K562 (cell line): ENCODE measurements around the gene TRIP6. TPM values are rescaled to one million over a fixed set of nuclear protein-coding genes. Genes with fewer than 3 reads are reported as not detected.

Experiments used
- microRNA-seq: library from miRNA; unstranded; fragments of <30 nt; microRNA quantifications from one replicate; pipeline ENCODE4, GENCODE V29; 2018; ENCODE audit warnings: borderline microRNAs expressed
- polyA plus RNA-seq, 8 experiments: library from polyadenylated mRNA; depleted of rRNA in 4 of 8; stranded (reverse) in 5 of 8; unstranded in 3 of 8; fragments of >200 nt; fragmentation: Nextera tagmentation in 2 of 8; fragmentation: Illumina TruSeq in 1 of 8; extraction: Ambion mirVana in 2 of 8; extraction: Trizol in 1 of 8; gene quantifications; 2 replicates each; pipeline versions ENCODE4 v1.2.1 to v1.2.3, GENCODE V29; 2011 to 2014; ENCODE audit warnings: inconsistent platforms in 1 of 8, missing spikeins in 1 of 8
- small RNA-seq: library from RNA; depleted of rRNA; stranded (forward); fragments of <200 nt; gene quantifications from one replicate; pipeline ENCODE3, GENCODE V24; 2014
- total RNA-seq, 7 experiments: library from RNA; depleted of rRNA in 6 of 7; stranded (reverse); fragments of >200 nt in 6 of 7; fragmentation: Illumina TruSeq in 2 of 7; extraction: Trizol in 2 of 7; gene quantifications; 2 replicates each; pipeline versions ENCODE4 v1.2.1 to v1.2.3, GENCODE V29; 2011 to 2021; ENCODE audit warnings: low replicate concordance in 1 of 7

Gene TRIP6
- total and polyA plus RNA-seq, 9 of the 15 experiments (the other 6 are each of a cell fraction or from before 2014, with no cell fraction given): 5.9 to 141 (median 54.0) TPM

Small RNA genes lying within 50 kb of the gene (microRNA-seq; reads per million reads assigned to microRNA genes)
- gene MIR6875: not detected

Small RNA genes lying within 50 kb of the gene (small RNA-seq; reads per million reads assigned to genes)
- gene RN7SL549P (not detected), gene RN7SL750P (not detected)

Other genes starting within 250 kb of the TRIP6 start
Only the 7 nearest of the 16 such genes appear.
- 65.2 and 85.5 TPM in 2 replicates for gene EPHB4, start 39.9 kb upstream of the TRIP6 start, total RNA-seq (2014; rRNA removed)
- 26.4 and 34.2 TPM in 2 replicates for gene EPHB4, start 39.9 kb upstream of the TRIP6 start, total RNA-seq (2014; rRNA removed; fragmentation: Illumina TruSeq; extraction: Trizol)
- gene EPHB4, start 39.9 kb upstream of the TRIP6 start, total RNA-seq (2015; rRNA removed; fragmentation: Illumina TruSeq; extraction: Trizol): 44.9 and 45.9 TPM in 2 replicates
- gene EPHB4, start 39.9 kb upstream of the TRIP6 start, total RNA-seq (2021): 81.5 and 82.1 TPM in 2 replicates
- 37.7 and 37.9 TPM in 2 replicates for gene EPHB4, start 39.9 kb upstream of the TRIP6 start, polyA plus RNA-seq (2011; rRNA removed)
- 36.4 and 55.3 TPM in 2 replicates for gene EPHB4, start 39.9 kb upstream of the TRIP6 start, polyA plus RNA-seq (2014; fragmentation: Illumina TruSeq; extraction: Trizol)
- gene EPHB4, start 39.9 kb upstream of the TRIP6 start, polyA plus RNA-seq (2014; fragmentation: Nextera tagmentation; extraction: Ambion mirVana): 1 to 10 TPM; 1.2 to 1.5 TPM
- gene EPHB4, start 39.9 kb upstream of the TRIP6 start, polyA plus RNA-seq (2014; rRNA removed): 47.0 and 50.6 TPM in 2 replicates
- gene SLC12A9, start 14.7 kb upstream of the TRIP6 start, total RNA-seq (2014; rRNA removed): 10.7 and 13.8 TPM in 2 replicates
- 3.3 and 6.1 TPM in 2 replicates for gene SLC12A9, start 14.7 kb upstream of the TRIP6 start, total RNA-seq (2014; rRNA removed; fragmentation: Illumina TruSeq; extraction: Trizol)
- gene SLC12A9, start 14.7 kb upstream of the TRIP6 start, total RNA-seq (2015; rRNA removed; fragmentation: Illumina TruSeq; extraction: Trizol): 7.9 and 10.7 TPM in 2 replicates
- 18.7 and 20.2 TPM in 2 replicates for gene SLC12A9, start 14.7 kb upstream of the TRIP6 start, total RNA-seq (2021)
- gene SLC12A9, start 14.7 kb upstream of the TRIP6 start, polyA plus RNA-seq (2011; rRNA removed): 8.4 and 10.6 TPM in 2 replicates
- 11.7 and 13.7 TPM in 2 replicates for gene SLC12A9, start 14.7 kb upstream of the TRIP6 start, polyA plus RNA-seq (2014; fragmentation: Illumina TruSeq; extraction: Trizol)
- gene SLC12A9, start 14.7 kb upstream of the TRIP6 start, polyA plus RNA-seq (2014; fragmentation: Nextera tagmentation; extraction: Ambion mirVana): under 1 TPM; 0.06 to 0.17 TPM
- gene SLC12A9, start 14.7 kb upstream of the TRIP6 start, polyA plus RNA-seq (2014; rRNA removed): 14.6 and 15.6 TPM in 2 replicates
- gene SRRT, start 7.7 kb downstream of the TRIP6 start, total RNA-seq (2014; rRNA removed): 155 and 156 TPM in 2 replicates
- 51.8 and 71.6 TPM in 2 replicates for gene SRRT, start 7.7 kb downstream of the TRIP6 start, total RNA-seq (2014; rRNA removed; fragmentation: Illumina TruSeq; extraction: Trizol)
- gene SRRT, start 7.7 kb downstream of the TRIP6 start, total RNA-seq (2015; rRNA removed; fragmentation: Illumina TruSeq; extraction: Trizol): 80.6 and 84.4 TPM in 2 replicates
- gene SRRT, start 7.7 kb downstream of the TRIP6 start, total RNA-seq (2021): 238 and 263 TPM in 2 replicates
- 36.5 and 68.2 TPM in 2 replicates for gene SRRT, start 7.7 kb downstream of the TRIP6 start, polyA plus RNA-seq (2011; rRNA removed)
- gene SRRT, start 7.7 kb downstream of the TRIP6 start, polyA plus RNA-seq (2014; fragmentation: Illumina TruSeq; extraction: Trizol): 143 and 145 TPM in 2 replicates
- gene SRRT, start 7.7 kb downstream of the TRIP6 start, polyA plus RNA-seq (2014; fragmentation: Nextera tagmentation; extraction: Ambion mirVana): 10 to 100 TPM; 10.3 to 16.7 TPM
- gene SRRT, start 7.7 kb downstream of the TRIP6 start, polyA plus RNA-seq (2014; rRNA removed): 140 and 171 TPM in 2 replicates
- gene UFSP1, start 22.3 kb downstream of the TRIP6 start, total RNA-seq (2014; rRNA removed): 18.8 and 20.9 TPM in 2 replicates
- gene UFSP1, start 22.3 kb downstream of the TRIP6 start, total RNA-seq (2014; rRNA removed; fragmentation: Illumina TruSeq; extraction: Trizol): 1.4 and 2.1 TPM in 2 replicates
- 3.5 and 3.7 TPM in 2 replicates for gene UFSP1, start 22.3 kb downstream of the TRIP6 start, total RNA-seq (2015; rRNA removed; fragmentation: Illumina TruSeq; extraction: Trizol)
- 7.8 and 8.5 TPM in 2 replicates for gene UFSP1, start 22.3 kb downstream of the TRIP6 start, total RNA-seq (2021)
- gene UFSP1, start 22.3 kb downstream of the TRIP6 start, polyA plus RNA-seq (2011; rRNA removed): 1.7 and 2.3 TPM in 2 replicates
- gene UFSP1, start 22.3 kb downstream of the TRIP6 start, polyA plus RNA-seq (2014; fragmentation: Illumina TruSeq; extraction: Trizol): 1.3 and 2.0 TPM in 2 replicates
- under 1 TPM; 0.50 to 0.53 TPM for gene UFSP1, start 22.3 kb downstream of the TRIP6 start, polyA plus RNA-seq (2014; fragmentation: Nextera tagmentation; extraction: Ambion mirVana)
- 13.5 and 14.3 TPM in 2 replicates for gene UFSP1, start 22.3 kb downstream of the TRIP6 start, polyA plus RNA-seq (2014; rRNA removed)
- gene ACHE, start 28.5 kb downstream of the TRIP6 start, total RNA-seq (2014; rRNA removed): 2.7 and 4.0 TPM in 2 replicates
- gene ACHE, start 28.5 kb downstream of the TRIP6 start, total RNA-seq (2014; rRNA removed; fragmentation: Illumina TruSeq; extraction: Trizol): 0.54 and 0.84 TPM in 2 replicates
- gene ACHE, start 28.5 kb downstream of the TRIP6 start, total RNA-seq (2015; rRNA removed; fragmentation: Illumina TruSeq; extraction: Trizol): 0.51 and 0.87 TPM in 2 replicates
- 7.5 and 8.8 TPM in 2 replicates for gene ACHE, start 28.5 kb downstream of the TRIP6 start, total RNA-seq (2021)
- 2.5 and 2.8 TPM in 2 replicates for gene ACHE, start 28.5 kb downstream of the TRIP6 start, polyA plus RNA-seq (2011; rRNA removed)
- 1.9 and 4.2 TPM in 2 replicates for gene ACHE, start 28.5 kb downstream of the TRIP6 start, polyA plus RNA-seq (2014; fragmentation: Illumina TruSeq; extraction: Trizol)
- under 1 TPM; 0.04 to 0.06 TPM for gene ACHE, start 28.5 kb downstream of the TRIP6 start, polyA plus RNA-seq (2014; fragmentation: Nextera tagmentation; extraction: Ambion mirVana)
- 8.0 and 9.3 TPM in 2 replicates for gene ACHE, start 28.5 kb downstream of the TRIP6 start, polyA plus RNA-seq (2014; rRNA removed)
- 0.09 and 0.33 TPM in 2 replicates for gene MUC3A, start 82.1 kb downstream of the TRIP6 start, total RNA-seq (2014; rRNA removed)
- 0.13 and 0.15 TPM in 2 replicates for gene MUC3A, start 82.1 kb downstream of the TRIP6 start, total RNA-seq (2014; rRNA removed; fragmentation: Illumina TruSeq; extraction: Trizol)
- not detected in 2 replicates for gene MUC3A, start 82.1 kb downstream of the TRIP6 start, total RNA-seq (2015; rRNA removed; fragmentation: Illumina TruSeq; extraction: Trizol)
- 1.6 and 2.6 TPM in 2 replicates for gene MUC3A, start 82.1 kb downstream of the TRIP6 start, total RNA-seq (2021)
- gene MUC3A, start 82.1 kb downstream of the TRIP6 start, polyA plus RNA-seq (2011; rRNA removed): 0.25 and 0.35 TPM in 2 replicates
- 1.7 and 2.2 TPM in 2 replicates for gene MUC3A, start 82.1 kb downstream of the TRIP6 start, polyA plus RNA-seq (2014; fragmentation: Illumina TruSeq; extraction: Trizol)
- under 1 TPM; 0.06 to 0.08 TPM for gene MUC3A, start 82.1 kb downstream of the TRIP6 start, polyA plus RNA-seq (2014; fragmentation: Nextera tagmentation; extraction: Ambion mirVana)
- 0.25 and 0.53 TPM in 2 replicates for gene MUC3A, start 82.1 kb downstream of the TRIP6 start, polyA plus RNA-seq (2014; rRNA removed)
- 0.33 and 1.2 TPM in 2 replicates for gene MUC12, start 102.2 kb downstream of the TRIP6 start, total RNA-seq (2014; rRNA removed)
- 0.29 TPM in 1 of 2 replicates, not detected in the other for gene MUC12, start 102.2 kb downstream of the TRIP6 start, total RNA-seq (2014; rRNA removed; fragmentation: Illumina TruSeq; extraction: Trizol)
- gene MUC12, start 102.2 kb downstream of the TRIP6 start, total RNA-seq (2015; rRNA removed; fragmentation: Illumina TruSeq; extraction: Trizol): not detected in 2 replicates
- gene MUC12, start 102.2 kb downstream of the TRIP6 start, total RNA-seq (2021): 0.40 and 1.1 TPM in 2 replicates
- 0.43 and 1.1 TPM in 2 replicates for gene MUC12, start 102.2 kb downstream of the TRIP6 start, polyA plus RNA-seq (2011; rRNA removed)
- gene MUC12, start 102.2 kb downstream of the TRIP6 start, polyA plus RNA-seq (2014; fragmentation: Illumina TruSeq; extraction: Trizol): 0.85 and 2.5 TPM in 2 replicates
- under 1 TPM; 0.23 to 0.46 TPM for gene MUC12, start 102.2 kb downstream of the TRIP6 start, polyA plus RNA-seq (2014; fragmentation: Nextera tagmentation; extraction: Ambion mirVana)
- 0.73 and 0.94 TPM in 2 replicates for gene MUC12, start 102.2 kb downstream of the TRIP6 start, polyA plus RNA-seq (2014; rRNA removed)